Astrocyte of the hippocampus (primary cell): Measurements from ENCODE around the gene SELENOS.

Experiments
- DNase-seq: peaks from one replicate; pipeline ENCODE4 v3.0.0; 2011; ENCODE audit warnings: low read depth, low spot score

The SELENOS gene

DNA sequence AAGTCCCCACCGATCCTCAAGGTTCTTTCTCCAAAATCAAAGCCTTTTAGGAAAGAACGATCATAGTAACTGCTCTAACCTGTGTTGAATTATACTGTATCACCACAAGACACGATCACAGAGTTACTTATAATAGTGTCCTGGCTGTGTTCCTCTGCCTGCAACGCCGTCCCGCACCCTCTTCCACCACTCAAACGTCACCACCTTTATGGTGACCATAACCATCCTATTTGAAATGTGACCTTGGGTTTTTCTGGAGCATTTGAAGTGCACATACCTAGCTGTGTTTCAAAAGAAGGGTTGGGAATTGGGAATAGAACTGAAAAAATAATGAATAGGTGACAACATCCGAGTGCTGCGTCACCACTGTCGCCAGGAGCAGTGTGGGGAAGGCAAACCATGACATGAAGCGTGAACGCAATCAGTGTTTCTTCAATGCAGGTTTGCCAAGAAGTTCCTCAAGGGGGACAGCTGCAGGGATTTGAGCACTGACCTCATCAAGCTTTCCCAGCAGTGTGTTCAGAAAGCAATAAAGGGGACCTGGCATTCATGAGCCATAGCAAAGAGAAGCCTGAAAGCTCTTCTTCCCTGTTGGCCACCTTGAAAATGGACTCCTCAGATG lies 769 bp upstream of the SELENOS start:
- DNase-seq, result no peak

DNA sequence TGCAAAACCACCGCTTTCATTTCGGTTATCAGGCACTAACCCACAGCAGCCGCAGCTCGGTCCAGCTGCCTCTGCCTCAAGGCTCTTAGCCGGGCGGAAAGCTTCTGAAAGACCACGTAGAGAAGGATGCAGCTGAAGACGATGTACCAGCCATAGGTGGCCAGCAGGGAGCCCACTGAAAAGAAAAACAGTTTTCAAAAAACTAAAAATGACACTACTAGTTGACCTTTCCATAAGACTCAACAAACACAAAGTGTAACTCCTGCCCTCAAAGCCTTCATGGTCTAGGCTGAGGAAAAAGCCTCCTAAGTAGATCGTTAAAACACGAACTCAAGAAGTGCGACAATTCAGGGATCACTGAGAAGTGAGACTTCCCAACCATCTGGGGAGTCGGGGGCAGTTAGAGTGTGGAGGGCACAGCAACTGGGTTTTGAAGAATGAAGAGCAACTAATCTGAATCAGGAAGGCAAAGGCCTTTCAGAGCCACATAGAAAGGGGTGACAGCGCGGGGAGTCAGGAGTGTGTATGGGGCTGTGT lies 716 bp downstream of the SELENOS start:
- DNase-seq, result peak; percentile 60

DNA sequence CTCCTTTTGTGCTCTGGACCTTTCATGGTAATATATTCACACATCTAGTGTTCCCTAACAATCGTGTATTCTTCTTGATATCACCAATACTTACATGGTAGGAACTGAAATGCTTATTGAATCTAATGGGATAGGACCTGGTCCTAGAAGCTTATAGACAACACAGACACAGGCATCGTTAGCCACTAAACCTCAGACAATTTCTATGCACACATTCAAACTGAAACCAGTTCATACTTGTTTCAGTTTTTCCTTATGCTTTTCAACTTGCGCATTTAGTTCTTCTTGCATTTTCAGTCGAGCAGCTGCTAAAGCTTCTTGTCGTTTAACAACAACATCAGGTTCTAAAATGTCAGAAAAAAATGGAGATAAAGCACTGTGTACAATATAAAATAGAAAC lies 2.3 kb downstream of the SELENOS start:
- no peak for DNase-seq

DNA sequence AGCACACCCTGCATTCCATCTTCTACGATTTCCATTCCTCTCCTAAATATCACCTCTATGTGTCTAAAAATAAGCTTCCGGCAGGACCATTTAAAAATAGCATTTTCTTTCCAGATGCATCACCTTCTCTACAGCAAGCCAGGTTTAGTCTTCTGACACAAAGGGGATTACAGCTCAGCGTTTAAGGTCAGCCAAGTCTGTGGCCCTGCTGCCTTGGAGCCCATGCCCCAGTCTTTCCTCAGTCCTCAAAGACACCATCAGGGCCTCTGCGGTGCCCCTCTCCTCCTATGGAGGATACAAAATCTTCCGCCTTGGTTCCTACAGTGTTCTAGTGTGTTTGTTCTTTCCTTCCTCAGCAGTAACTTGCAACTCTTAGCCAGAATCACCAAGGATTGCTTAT lies 3.8 kb downstream of the SELENOS start:
- no peak for DNase-seq

DNA sequence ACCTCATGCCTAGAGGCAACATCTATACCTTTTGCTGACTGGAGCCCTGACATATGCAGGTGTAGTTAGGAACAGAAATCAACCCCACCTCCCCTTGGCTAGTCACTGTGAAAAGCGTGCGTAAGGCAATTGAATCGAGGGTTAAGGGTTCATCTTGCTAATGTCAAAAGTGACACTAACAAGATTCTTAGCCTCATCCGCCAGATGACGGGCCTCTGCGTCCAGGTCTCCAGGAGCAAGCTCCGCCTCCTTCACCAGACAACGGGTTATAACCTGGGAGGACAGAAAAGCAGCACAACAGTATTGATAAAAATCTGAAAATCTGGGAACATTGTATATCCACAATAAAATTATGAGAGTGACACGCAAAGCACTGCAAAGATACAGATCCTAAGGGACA lies 4.7 kb downstream of the SELENOS start:
- DNase-seq, result no peak

DNA sequence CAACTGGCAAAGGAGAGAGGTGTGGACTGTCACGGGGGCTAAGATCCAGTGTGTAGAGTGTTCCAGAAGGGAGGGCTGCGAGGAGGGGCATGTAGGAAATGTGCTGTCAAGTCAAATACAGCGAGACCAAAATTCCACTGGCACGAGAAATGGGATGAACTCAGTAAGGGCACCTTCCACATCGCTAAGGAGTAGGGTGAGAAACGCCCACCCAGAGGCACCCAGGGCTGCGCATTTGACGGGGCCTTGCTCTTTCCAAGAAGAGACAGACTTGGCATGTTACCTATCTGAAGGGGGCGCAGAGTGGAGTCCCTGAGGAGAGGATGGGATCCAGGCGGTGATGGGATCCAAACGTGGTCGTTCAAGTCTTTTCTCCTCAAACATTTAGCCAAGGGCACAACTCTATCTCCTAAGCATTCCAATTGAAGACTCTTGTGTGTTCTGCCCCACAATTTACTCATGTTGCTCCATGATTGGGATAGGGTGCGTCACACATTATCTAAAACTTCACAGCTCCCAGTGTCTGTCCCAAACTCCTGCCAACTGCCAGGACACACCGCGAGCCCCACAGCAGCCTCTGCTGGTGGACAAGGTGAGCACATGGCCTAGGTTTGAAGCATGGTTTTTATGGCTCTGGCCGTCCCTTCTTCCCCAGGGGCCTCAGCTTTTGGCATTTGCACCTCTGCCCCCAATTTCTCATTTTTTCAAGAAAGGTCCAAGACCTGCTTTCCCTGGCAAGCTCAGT lies 7.6 kb downstream of the SELENOS start:
- DNase-seq, result no peak

DNA sequence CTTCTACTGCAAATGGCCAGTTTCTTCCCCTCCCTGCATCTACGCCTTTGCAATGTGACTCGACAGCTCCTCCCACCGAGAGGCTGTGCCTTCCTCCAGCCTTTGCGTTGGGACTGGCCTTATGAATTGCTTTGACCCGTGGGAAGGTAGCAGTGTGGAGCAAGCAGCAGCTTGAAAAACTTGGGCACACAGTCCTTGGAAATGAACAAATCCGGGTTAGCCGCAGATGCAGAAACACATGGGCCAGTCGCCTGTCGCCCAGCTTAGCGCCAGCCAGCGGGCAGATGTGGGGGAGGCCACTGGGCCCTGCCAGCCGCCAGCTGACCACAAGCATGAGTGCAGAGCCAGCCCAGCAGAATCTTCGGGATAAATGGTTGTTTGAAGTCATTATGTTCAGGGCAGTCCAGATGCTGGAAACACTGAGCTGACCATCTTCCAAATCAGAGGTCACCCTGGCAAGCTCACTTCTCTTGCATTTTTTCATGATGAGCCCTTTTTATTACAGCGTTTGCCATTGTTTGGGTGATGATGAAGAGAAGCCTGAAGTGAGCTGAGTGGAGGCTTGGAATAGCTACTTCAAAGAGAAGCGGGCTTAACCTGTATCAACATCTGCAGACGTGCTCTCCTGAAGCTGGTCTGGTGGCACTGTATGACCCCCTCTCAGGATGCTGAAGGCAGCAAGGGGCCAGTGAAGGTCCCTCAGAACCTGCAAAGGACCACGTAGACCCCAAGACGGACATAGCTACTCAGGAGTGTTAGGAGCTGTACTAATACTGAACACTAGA lies 9.8 kb downstream of the SELENOS start:
- peak; percentile 70 for DNase-seq

DNA sequence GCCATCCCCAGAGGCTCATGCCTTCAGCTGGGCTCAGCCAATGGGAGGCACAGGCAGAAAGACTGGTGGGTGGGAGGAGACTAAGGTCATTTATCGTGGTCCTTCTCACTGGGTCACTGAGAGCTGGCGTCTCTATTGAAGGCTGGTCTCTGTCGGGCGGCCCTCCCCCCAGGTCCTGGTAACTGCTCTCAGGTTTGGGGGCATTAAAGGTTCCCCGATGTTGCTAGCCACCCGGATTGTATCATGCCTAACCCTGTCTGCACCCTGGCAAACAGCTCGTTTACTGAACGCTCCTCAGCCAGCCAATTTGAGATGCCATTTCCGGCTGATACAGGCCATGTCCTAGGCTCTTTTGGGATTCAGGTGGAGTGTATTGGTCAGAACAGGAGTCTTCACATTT lies 10.5 kb downstream of the SELENOS start:
- no peak for DNase-seq

DNA sequence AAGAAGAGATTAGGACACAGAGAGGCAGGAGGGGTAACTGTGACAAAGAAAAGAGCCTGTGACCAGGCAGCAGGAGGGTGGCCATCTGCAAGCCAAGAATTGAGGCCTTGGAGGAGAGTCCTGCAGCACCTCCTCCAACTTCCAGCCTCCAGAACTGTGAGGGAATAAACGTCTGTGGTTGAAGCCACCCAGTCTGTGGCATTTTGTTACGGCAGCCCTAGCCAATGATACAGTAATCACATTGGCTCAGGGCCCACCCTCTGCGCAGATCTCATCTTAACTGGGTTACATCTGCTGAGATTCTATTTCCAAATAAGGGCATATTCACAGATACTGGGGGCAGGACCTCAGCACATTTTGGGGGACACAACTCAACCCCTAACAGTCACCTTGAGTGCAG lies 11.3 kb downstream of the SELENOS start:
- peak; percentile 71 for DNase-seq

DNA sequence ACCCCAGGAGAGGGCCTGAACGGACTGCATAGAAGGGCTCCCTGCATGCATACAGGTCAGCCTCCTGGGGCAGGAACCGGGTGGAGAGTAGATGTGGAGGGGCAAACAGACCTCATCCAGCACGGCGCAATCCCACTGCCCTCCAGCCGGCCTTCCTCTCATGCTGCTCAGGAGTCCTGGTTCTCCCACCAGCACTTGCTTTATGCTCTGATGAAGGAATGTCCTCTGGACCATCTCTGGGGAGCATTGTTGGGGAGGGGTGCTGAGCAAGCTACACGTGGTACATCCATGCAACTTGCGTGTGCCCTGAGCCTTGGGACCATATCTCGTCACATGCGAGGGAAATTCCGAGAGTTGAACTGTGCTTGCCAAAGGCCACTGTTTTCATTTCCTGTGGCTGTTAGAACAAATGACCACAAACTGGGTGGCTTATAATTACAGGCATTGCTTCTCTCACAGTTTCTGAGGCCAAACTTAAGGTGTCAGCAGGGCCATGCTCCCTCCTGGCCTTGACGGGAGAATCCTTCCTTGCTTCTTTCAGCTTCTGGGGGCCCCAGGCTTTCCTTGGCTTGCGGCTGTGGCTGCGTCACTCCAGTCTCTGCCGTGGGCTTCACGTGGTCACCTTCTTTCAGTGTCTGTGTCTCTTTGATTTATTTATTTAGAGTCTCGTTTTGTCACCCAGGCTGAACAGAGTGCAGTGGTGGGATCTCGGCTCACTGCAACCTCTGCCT lies 12.2 kb downstream of the SELENOS start:
- DNase-seq, result no peak

DNA sequence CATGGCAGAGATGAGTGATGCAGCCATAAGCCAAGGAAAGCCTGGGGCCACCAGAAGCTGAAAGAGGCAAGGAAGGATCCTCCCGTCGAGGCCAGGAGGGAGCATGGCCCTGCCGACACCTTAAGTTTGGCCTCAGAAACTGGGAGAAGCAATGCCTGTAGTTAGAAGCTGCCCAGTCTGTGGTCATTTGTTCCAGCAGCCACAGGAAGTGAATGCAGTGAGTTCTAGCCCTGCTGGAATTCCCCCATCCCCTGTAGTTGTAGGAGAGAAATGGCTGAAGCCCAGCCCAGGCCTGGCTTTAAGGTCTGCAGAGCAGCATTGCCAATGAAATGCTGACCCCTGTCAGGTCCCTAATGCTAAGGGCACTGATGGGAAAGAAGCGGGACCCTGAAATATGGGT lies 13.3 kb downstream of the SELENOS start:
- peak; percentile 51 for DNase-seq

DNA sequence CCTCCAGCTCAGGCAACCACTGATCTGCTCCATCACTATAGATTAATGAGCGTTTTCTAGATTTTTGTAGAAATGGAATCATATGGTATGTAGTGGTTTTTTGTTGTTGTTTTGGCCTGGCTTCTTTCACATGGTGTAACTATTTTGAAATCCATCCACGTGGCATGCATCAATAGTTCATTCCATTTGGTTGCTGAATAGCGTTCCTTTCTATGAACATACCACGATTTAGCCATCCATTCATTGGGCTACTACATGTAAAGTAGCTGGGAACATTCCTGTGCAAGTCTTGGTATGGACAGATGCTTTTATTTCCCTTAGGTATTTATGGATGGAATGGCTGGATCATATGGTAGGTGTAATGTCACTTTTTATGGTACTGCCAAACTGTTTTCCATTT lies 14.7 kb downstream of the SELENOS start:
- no peak for DNase-seq

DNA sequence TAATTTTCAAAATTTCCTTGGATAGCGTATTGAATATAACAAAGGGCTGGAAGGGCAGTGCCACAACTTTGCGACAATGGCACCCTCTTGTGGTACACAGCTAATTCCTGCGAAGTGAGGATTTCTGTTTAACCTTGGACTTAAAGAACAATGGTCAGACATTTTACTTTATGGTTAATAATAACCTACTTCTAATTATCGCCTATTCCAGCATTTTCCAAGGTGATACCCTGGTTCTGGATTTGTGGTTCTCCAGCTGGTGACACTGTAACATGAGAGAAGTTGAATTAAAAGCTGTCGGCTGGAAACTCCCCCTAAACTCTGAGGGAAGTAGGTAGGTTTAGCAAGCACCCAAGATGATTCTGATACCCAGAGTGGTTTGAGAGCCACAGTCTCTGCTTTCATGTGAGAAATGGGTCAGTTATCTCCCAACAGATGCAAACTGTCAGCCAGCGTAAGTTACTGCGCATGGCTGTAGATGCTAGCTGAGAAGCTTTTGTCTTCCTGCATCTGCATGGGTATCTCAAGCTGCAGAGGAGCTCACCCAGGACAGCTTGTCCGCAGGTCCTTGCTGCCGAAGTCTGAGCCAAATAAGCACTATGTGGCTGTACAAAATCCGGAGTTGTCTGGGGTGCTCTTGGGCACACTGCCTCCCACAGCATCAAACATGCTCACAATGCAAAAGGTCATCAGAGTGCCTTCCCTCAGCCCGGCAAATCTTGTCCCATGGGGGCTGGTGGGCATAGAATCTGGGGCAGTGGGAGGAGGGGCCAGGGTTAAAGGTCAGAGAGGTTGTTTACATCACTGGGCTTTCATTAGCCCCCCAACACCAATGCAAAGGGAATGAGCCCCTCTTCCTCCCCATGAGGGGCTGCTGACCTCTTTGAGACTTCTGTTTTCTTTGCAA lies 18.8 kb downstream of the SELENOS start:
- peak; percentile 82 for DNase-seq

DNA sequence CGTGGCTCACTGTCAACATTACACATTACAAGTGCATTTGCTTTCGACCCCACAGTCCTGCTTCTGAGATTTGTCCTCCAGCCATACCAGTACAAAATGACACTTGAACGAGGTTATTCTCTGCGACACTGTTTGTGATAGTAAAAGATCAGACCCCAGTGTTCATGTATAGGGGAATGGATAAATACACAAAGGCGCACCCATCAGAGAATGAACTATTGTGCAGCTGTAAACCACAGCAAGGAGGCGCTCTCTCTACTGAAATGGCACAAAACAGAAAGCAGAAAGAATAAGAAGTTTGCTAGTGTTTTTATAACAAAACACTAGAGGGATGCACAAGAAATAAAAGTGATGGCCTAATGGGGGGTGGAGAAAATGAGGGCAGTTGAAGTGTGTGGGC lies 20.5 kb downstream of the SELENOS start:
- no peak for DNase-seq

DNA sequence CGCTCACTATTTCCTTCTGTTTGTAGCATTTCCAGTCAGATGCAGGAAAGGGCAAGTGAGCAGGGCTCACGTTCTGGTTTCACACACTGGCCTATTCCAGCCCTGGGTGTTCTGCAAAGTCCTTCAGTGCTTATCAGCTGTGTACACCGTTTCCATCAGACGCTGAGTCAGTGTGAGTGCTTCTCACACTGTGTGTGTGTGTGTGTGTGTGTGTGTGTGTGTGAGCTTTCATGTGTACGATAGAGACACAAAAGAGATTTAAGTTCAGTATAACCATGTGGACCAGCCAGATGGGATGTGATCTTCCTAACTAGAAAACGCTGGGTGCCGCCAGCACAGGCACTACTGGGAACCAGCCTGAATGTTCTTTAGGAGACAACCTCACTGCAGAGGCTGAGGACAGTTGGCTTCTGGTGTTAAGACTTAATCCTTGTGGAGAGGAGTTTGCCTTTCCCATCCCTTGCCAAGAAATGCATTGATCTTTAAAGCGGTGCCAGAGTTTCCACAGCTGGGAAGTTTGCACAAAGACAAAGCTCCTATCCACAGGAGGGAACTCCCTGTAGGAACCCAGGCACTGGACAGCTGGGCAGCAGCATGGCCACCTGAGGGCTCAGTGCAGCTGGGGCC lies 21.6 kb downstream of the SELENOS start:
- DNase-seq, result peak; percentile 65

DNA sequence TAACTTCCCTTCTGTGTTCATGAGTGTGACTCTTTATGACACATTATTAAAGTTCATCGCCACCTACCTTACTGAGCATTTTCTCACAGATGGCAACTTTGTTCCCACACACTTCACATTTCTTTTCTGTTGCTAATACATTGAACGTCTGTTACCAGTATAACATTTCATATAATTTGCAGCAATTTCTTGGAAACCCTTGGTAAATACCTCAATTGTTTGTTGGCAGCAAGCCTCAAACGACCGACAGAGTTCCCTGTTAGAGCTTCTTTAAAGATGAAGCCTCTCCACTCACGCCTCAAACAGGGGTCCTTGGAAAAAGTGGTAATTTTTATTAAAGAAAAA lies 22.3 kb downstream of the SELENOS start:
- no peak for DNase-seq

DNA sequence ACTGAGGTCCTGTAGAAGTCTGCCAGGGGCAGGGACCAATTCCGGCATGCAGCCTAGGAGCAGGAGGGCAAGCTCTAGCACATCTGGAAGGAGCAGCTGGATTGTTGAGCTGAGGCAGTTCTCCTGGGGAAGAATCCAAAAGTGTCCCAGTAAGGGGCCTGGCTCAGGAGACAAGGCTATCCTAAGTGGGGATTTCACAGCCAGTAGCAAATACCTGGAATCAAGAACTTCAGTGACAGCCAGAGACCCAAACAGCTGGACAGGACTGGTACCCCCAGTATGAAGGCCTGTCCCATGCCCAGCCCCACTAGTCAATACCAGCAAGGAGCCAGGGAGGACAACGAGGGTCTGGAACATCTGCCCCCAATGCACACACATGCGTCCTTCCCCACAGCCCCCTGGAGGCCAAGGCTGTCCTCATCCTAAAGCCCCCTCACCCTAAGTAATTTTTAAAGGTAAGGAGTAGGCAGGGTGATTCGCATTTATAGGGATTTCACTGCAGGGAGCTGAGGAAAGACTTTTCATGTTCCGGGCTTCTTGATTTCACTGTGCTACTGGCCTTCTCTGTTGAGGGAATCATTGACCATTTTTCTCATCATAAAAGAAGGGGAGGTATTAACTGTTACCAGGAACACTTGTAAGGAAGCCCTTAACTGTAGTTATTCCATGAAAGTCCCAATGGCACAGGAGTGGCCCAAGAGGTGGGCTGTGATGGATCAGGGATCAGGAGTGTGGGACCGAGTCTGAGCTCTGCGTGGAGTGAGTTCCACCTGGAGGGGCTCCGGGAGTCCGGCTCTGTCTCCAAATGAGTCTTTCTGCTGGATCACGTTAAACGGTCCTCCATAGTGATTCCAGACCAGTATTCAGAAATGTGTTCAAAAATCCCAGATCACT lies 22.9 kb downstream of the SELENOS start:
- DNase-seq, result no peak

DNA sequence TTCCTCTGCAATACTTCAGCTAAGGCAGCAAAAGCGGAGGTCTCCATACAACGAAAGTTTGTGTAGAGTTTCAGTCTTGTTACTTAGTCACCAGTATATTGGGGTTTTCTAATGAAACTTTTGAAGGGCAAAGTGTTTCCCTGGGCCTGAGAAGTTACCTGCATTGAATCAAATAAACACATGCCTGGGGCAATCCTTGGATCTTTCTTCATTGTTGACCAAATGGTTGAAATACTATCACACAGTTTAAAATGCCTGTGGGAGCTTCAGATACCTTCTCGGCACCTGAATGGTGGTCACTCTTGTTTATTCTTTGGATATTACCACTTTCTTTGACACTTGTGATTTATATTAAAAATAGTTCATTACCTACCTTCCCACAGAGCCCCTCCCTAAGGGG lies 24.4 kb downstream of the SELENOS start:
- DNase-seq, result no peak
